ENCODE data around the gene NPPA. TPM values are rescaled to one million over a fixed set of nuclear protein-coding genes. Genes with fewer than 3 reads are reported as not detected.

Gene NPPA
- total RNA-seq, 1 experiment from 2014 or later, result not detected

GRCh38 chr1:11826946-11827345, 20.6 kb downstream of the NPPA start:
- no peak overlapping the region for H3K14ac ChIP-seq (ENCODE audit: insufficient read depth, low read length)
- WGBS (ENCODE audit: extremely low coverage, insufficient read length, low lambda C conversion rate), result no CpG with 5 or more reads among the region's 9 CpGs

More at GRCh38 chr1:11826946-11827345, 20.6 kb downstream of the NPPA start:
- Mint-ChIP-seq H3K27me3 (ENCODE audit: low read depth) (no peaks in the 10 kb centered on the region), H3K4me1 (no peaks in the 10 kb centered on the region), H3K36me3 (ENCODE audit: insufficient read depth in 1 of 3, low read depth in 3 of 3) (peaks cover 23 to 80% (median 41%) of the 10 kb centered on the region in 3 experiments), H3K9me3 (no peaks in the 10 kb centered on the region), H3K27ac (no peak overlapping the region), H3K4me3 (no peak overlapping the region)
- TF ChIP-seq CTCF (conservative IDR thresholded peaks at IDR 0.05), result no peak
- H4K91ac ChIP-seq (ENCODE audit: insufficient read length, low read depth, low read length), result no peak overlapping the region
- H3K18ac ChIP-seq (ENCODE audit: insufficient read length, low read depth, low read length), result no peak overlapping the region
- H3K27ac ChIP-seq (ENCODE audit: insufficient read length, low read depth, low read length), result no peak overlapping the region
- H3K9ac ChIP-seq (ENCODE audit: extremely low read depth, insufficient read length, low read length), result no peak overlapping the region
- no peak overlapping the region for H3K23ac ChIP-seq (ENCODE audit: insufficient read length, low read depth, low read length)
- no peaks in the 10 kb centered on the region for H3K9me3 ChIP-seq (ENCODE audit: control insufficient read depth, low read depth, low read length)
- no peak overlapping the region for H2BK120ac ChIP-seq (ENCODE audit: low read depth, low read length, poor library complexity, severe bottlenecking)
- H3K56ac ChIP-seq (ENCODE audit: insufficient read length, low read depth, low read length), result no peak overlapping the region
- H2BK12ac ChIP-seq (ENCODE audit: insufficient read length, low read depth, low read length), result no peak overlapping the region
- H3K4ac ChIP-seq (ENCODE audit: low read depth, low read length), result no peak overlapping the region
- no peak overlapping the region for H2BK15ac ChIP-seq (ENCODE audit: low read depth, low read length)
- H2AFZ ChIP-seq (ENCODE audit: low read length), result no peak overlapping the region
- no peaks in the 10 kb centered on the region for H3K27me3 ChIP-seq (ENCODE audit: insufficient read depth, low read length)
- H3K79me2 ChIP-seq (ENCODE audit: insufficient read depth, low read length), result no peaks in the 10 kb centered on the region
- H3K4me1 ChIP-seq (ENCODE audit: insufficient read depth, low read length), result no peaks in the 10 kb centered on the region
- no peak overlapping the region for H3K4me2 ChIP-seq (ENCODE audit: insufficient read depth, insufficient read length, low read length)
- H2BK5ac ChIP-seq (ENCODE audit: insufficient read length, low read length), result no peak overlapping the region
- no peaks in the 10 kb centered on the region for H3K23me2 ChIP-seq (ENCODE audit: insufficient read length, low read depth, low read length, poor library complexity, severe bottlenecking)
- no peak for DNase-seq
- no peak overlapping the region for H4K5ac ChIP-seq (ENCODE audit: insufficient read length, low read depth, low read length)
- no peak overlapping the region for H3T11ph ChIP-seq (ENCODE audit: low read length)
- no peaks in the 10 kb centered on the region for H3K79me1 ChIP-seq (ENCODE audit: insufficient read depth, low read depth, low read length, poor library complexity, severe bottlenecking)
- H4K8ac ChIP-seq (replicated peaks; ENCODE audit: insufficient read length, low read depth, low read length), result no peak overlapping the region
- H2AK5ac ChIP-seq (ENCODE audit: insufficient read length, low read length), result no peak overlapping the region
- H4K20me1 ChIP-seq (ENCODE audit: control insufficient read depth, insufficient read depth, insufficient read length), result peaks cover 2% of the 10 kb centered on the region
- H2BK20ac ChIP-seq (ENCODE audit: low read depth, low read length, poor library complexity, severe bottlenecking), result no peak overlapping the region

Measured in H9 (cell line).